ENCODE results near the gene RNF207. TPM values are rescaled to one million over a fixed set of nuclear protein-coding genes. Genes with fewer than 3 reads are reported as not detected.
A peak's percentile ranks its signal among the peaks of the same experiment; 100 is the strongest.

Gene RNF207
- total RNA-seq, 1 donor, result 42.7 TPM

- no peak overlapping the region for H3K4me2 ChIP-seq (ENCODE audit: insufficient read depth, low read length)
- H3K4me3 ChIP-seq (ENCODE audit: insufficient read depth, low read length), result no peak overlapping the region
- peaks cover 56% of the 10 kb centered on the region for H3K27me3 ChIP-seq (ENCODE audit: insufficient read depth, low read length)
- H3K36me3 ChIP-seq (ENCODE audit: insufficient read depth, low read length), result no peaks in the 10 kb centered on the region
- no peaks in the 10 kb centered on the region for H3K79me2 ChIP-seq (ENCODE audit: insufficient read depth, low read length)
- no peaks in the 10 kb centered on the region for H3K9me3 ChIP-seq (ENCODE audit: low read depth, low read length)
- peaks cover 7% of the 10 kb centered on the region for H4K20me1 ChIP-seq (ENCODE audit: insufficient read depth, low read length)
- H3K4me1 ChIP-seq (ENCODE audit: insufficient read depth, low read length), result peaks cover 4% of the 10 kb centered on the region
- H3K27ac ChIP-seq (ENCODE audit: low read depth, low read length), result no peak overlapping the region
- no peak overlapping the region for H2AFZ ChIP-seq (ENCODE audit: low read length)
- peak; percentile 90 for DNase-seq (ENCODE audit: insufficient read length, low spot score, missing footprints)
- TF ChIP-seq CTCF (IDR thresholded peaks at IDR 0.05; ENCODE audit: extremely low read depth, low read depth, low read length), result no peak
Observed at GRCh38 chr1:6245869-6246496, 40.1 kb downstream of the RNF207 start.

- H3K27me3 ChIP-seq (ENCODE audit: insufficient read depth, low read length), result peaks cover 48% of the 10 kb centered on the region
- peak; percentile 100 for DNase-seq (ENCODE audit: insufficient read length, low spot score, missing footprints)
- no peaks in the 10 kb centered on the region for H3K36me3 ChIP-seq (ENCODE audit: insufficient read depth, low read length)
- no peak overlapping the region for H3K4me2 ChIP-seq (ENCODE audit: insufficient read depth, low read length)
- no peak overlapping the region for H3K27ac ChIP-seq (ENCODE audit: low read depth, low read length)
- peak; percentile 83 for TF ChIP-seq CTCF (IDR thresholded peaks at IDR 0.05; ENCODE audit: extremely low read depth, low read depth, low read length)
- H4K20me1 ChIP-seq (ENCODE audit: insufficient read depth, low read length), result peaks cover 7% of the 10 kb centered on the region
- peaks cover 4% of the 10 kb centered on the region for H3K4me1 ChIP-seq (ENCODE audit: insufficient read depth, low read length)
- no peak overlapping the region for H3K4me3 ChIP-seq (ENCODE audit: insufficient read depth, low read length)
- no peaks in the 10 kb centered on the region for H3K79me2 ChIP-seq (ENCODE audit: insufficient read depth, low read length)
- no peaks in the 10 kb centered on the region for H3K9me3 ChIP-seq (ENCODE audit: low read depth, low read length)
- H2AFZ ChIP-seq (ENCODE audit: low read length), result no peak overlapping the region
Observed at GRCh38 chr1:6246497-6247467, 40.9 kb downstream of the RNF207 start.

GRCh38 chr1:6247651-6248050, 41.7 kb downstream of the RNF207 start:
- no peaks in the 10 kb centered on the region for H3K79me2 ChIP-seq (ENCODE audit: insufficient read depth, low read length)
- peaks cover 44% of the 10 kb centered on the region for H3K27me3 ChIP-seq (ENCODE audit: insufficient read depth, low read length)
- no peak overlapping the region for H3K4me3 ChIP-seq (ENCODE audit: insufficient read depth, low read length)
- no peaks in the 10 kb centered on the region for H3K9me3 ChIP-seq (ENCODE audit: low read depth, low read length)
- peaks cover 4% of the 10 kb centered on the region for H3K4me1 ChIP-seq (ENCODE audit: insufficient read depth, low read length)
- no peak overlapping the region for H3K27ac ChIP-seq (ENCODE audit: low read depth, low read length)
- peak; percentile 81 for DNase-seq (ENCODE audit: insufficient read length, low spot score, missing footprints)
- peaks cover 7% of the 10 kb centered on the region for H4K20me1 ChIP-seq (ENCODE audit: insufficient read depth, low read length)
- no peak for TF ChIP-seq CTCF (IDR thresholded peaks at IDR 0.05; ENCODE audit: extremely low read depth, low read depth, low read length)
- H3K4me2 ChIP-seq (ENCODE audit: insufficient read depth, low read length), result no peak overlapping the region
- H2AFZ ChIP-seq (ENCODE audit: low read length), result no peak overlapping the region
- no peaks in the 10 kb centered on the region for H3K36me3 ChIP-seq (ENCODE audit: insufficient read depth, low read length)

Measured in osteoblast (primary cell).